Mucosa of descending colon (tissue), 3 donors: Measurements from ENCODE around the gene SRL. TPM values are rescaled to one million over a fixed set of nuclear protein-coding genes. Genes with fewer than 3 reads are reported as not detected.

Experiments used
- ATAC-seq: fragments of 200-7000 bp; cut with Tn5 transposase; one replicate; pipeline ENCODE4 v1.9.1; 2020; ENCODE audit warnings: mild to moderate bottlenecking, moderate library complexity
- DNase-seq, 3 donors: peaks; one replicate each; pipeline ENCODE4 v3.0.0-alpha.2; 2020
- H3K36me3 ChIP-seq: fragments of 200-600 bp; one replicate; pipeline ENCODE4 v1.8.0; 2021; ENCODE audit warnings: low read depth, mild to moderate bottlenecking
- H3K4me1 ChIP-seq: fragments of 200-600 bp; one replicate; pipeline ENCODE4 v1.8.0; 2021; ENCODE audit warnings: low read depth, mild to moderate bottlenecking
- H3K4me3 ChIP-seq: fragments of 200-600 bp; one replicate; pipeline ENCODE4 v1.8.0; 2021; ENCODE audit warnings: mild to moderate bottlenecking
- H3K9me3 ChIP-seq: fragments of 200-600 bp; one replicate; pipeline ENCODE4 v1.8.0; 2021; ENCODE audit warnings: mild to moderate bottlenecking
- intact Hi-C, 2 donors: fragments of 100-400 bp; cut with DNase I in 1 of 2; cut with micrococcal nuclease in 1 of 2; formaldehyde crosslinking; loops; one replicate each; pipeline versions ENCODE4 v1.11.0 to v1.11.1; 2022; cut with DNase I, micrococcal nuclease
- total RNA-seq, 3 donors: library from RNA; stranded (reverse); fragmentation: NEBNext Ultra II Directional in 2 of 3; extraction: Animal tissue kit (Norgen Biotek cat#: 25700) in 2 of 3; gene quantifications; one replicate each; pipeline versions ENCODE4 v1.2.1 to v1.2.4, GENCODE V29; 2021 to 2023
- TF ChIP-seq, protein P1 (sequence below): fragments of 200-600 bp; IDR thresholded peaks from one replicate; pipeline ENCODE4 v1.8.0; 2022; ENCODE audit warnings: antibody characterized with exemption, mild to moderate bottlenecking
- donor health status: DM: no; HTN: no; CAD: no; lungs with moderate emphysema.
- donor health status: DM: no; HTN: no; CAD: no.
- donor health status: DM: no; HTN: yes; CAD: no.

The SRL gene
- total RNA-seq, 3 donors from 2014 or later, result 0.35 to 1.2 (median 0.41) TPM

DNA sequence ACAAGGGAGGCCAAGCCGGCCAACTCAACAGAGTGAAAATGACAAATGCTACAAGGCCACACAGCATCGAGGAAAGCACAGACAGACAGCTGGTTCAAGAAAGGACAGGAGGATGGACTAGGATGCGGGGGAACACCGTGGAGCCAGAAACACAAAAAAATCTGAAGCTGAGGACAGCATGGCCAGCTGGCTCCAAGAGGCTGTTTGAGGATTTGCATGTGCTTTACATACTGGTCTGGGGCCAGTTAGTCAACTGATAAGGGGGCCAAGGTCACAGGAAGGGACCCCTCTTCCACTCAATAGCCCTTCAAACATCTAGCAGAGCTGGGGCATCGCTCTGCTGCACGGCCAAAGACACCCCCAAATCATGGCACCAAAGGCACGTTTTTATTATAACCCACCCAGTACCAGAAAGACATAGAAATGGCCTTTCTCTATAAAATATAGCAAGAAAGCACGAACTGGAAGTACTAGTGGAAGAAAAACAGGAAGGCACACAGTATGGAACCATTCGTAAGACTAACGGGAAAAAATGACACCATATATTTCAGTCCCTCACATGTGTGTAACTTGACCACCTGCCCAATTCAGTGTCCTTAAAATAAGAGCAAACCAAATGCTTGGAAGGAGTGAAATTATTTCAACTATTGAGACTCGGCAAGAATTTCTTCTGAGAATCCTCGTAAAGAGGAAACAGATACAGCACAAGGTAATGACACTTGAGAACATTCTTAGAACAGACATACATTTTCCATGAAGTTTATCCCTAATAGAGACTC is 7.8 kb upstream of the SRL start:
- H3K36me3 ChIP-seq, result peaks cover 7% of the 10 kb centered on the region
- intact Hi-C loops, result no loop called here
- no peak overlapping the region for H3K4me3 ChIP-seq
- DNase-seq (no peak), ATAC-seq (no peak)
- TF ChIP-seq, protein P1, sequence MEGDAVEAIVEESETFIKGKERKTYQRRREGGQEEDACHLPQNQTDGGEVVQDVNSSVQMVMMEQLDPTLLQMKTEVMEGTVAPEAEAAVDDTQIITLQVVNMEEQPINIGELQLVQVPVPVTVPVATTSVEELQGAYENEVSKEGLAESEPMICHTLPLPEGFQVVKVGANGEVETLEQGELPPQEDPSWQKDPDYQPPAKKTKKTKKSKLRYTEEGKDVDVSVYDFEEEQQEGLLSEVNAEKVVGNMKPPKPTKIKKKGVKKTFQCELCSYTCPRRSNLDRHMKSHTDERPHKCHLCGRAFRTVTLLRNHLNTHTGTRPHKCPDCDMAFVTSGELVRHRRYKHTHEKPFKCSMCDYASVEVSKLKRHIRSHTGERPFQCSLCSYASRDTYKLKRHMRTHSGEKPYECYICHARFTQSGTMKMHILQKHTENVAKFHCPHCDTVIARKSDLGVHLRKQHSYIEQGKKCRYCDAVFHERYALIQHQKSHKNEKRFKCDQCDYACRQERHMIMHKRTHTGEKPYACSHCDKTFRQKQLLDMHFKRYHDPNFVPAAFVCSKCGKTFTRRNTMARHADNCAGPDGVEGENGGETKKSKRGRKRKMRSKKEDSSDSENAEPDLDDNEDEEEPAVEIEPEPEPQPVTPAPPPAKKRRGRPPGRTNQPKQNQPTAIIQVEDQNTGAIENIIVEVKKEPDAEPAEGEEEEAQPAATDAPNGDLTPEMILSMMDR, result no peak
- peaks cover 9% of the 10 kb centered on the region for H3K4me1 ChIP-seq
- no peaks in the 10 kb centered on the region for H3K9me3 ChIP-seq

- ATAC-seq (no peak), DNase-seq (no peak)
- Histone ChIP-seq H3K4me1 (no peaks in the 10 kb centered on the region), H3K36me3 (no peaks in the 10 kb centered on the region), H3K9me3 (no peaks in the 10 kb centered on the region), H3K4me3 (no peak overlapping the region)
- TF ChIP-seq, protein P1, result no peak
- intact Hi-C loops, result no loop called here
These were observed 5.5 kb upstream of the SRL start for GRCh38 chr16:4247460-4247784.

DNA sequence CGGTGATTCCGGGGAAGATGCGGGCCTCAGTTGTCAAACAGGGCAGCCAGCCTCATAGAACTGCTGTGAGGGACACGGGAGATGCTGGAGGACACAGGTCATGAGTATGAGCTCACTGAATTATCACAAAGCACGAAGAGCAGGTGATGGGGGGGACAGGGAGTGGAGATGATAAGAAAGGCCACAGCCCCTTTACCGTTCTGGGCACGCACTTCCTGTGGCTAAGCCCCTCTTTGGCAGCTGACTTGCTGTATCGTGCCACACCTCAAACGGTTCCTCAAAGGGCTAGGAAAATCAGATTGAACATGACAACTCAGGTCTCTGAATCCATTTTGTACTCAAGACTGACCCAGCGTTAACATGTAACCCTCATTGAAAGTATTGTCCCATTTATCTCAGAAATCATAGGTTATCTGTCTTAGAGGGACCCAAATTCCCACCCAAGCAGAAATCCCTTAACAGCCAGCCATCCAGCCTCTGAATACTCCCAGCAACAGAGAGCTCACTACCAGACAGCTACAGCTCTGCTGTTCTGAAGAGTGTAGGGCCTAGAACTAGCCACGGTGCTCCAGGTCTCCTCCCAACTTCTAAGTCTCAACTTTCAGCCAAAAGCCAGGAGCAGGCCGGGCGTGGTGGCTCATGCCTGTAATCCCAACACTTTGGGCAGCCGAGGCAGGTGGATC is 5.0 kb upstream of the SRL start:
- H3K4me1 ChIP-seq, result no peaks in the 10 kb centered on the region
- DNase-seq (no peak), ATAC-seq (peak; percentile 23)
- intact Hi-C loops, result no loop called here
- H3K9me3 ChIP-seq, result no peaks in the 10 kb centered on the region
- H3K4me3 ChIP-seq, result no peak overlapping the region
- H3K36me3 ChIP-seq, result no peaks in the 10 kb centered on the region
- TF ChIP-seq, protein P1, result no peak

GRCh38 chr16:4245077-4245791 is 3.4 kb upstream of the SRL start:
- no peak for DNase-seq
- TF ChIP-seq, protein P1, result no peak
- ATAC-seq, result no peak
- Histone ChIP-seq H3K4me1 (no peaks in the 10 kb centered on the region), H3K4me3 (no peak overlapping the region), H3K36me3 (no peaks in the 10 kb centered on the region), H3K9me3 (no peaks in the 10 kb centered on the region)
- intact Hi-C loops, result no loop called here

DNA sequence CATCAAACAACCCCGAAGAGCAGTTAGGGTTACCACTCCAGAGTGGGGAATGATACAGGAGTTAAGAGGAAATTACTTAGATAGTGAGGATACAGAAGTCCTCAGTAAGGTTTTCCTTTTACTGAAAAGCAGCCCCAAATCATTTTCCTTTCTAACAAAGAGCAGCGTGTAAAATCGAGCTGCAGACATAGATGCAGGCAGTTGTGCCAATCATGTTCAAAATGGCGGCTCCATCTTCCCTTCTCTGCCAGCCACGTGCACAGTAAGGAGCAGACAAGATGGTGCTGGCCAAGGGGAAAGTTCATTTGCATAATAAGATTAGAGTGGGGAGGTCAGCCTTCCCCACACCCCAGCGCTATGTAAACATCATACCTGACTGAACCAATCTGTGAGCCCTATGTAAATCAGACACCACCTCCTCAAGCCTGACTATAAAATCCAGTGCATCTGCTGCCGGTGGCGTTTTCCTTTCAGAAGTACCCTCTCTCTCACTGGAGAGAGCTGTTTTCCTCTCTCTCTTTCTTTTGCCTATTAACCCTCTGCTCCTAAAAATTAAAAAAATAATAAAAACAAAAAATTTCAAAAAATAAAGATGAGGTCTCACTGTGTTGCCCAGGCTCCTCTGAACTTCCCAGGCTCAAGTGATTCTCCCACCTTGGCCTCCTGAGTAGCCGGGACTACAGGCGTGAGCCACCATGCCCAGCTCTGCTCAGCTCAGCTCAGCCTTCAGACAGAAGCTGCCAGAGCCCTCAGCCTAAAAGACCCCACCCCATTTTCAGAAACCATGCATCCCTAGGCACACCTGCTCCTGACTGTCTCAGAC is 2.6 kb upstream of the SRL start:
- Histone ChIP-seq H3K4me1 (no peaks in the 10 kb centered on the region), H3K36me3 (no peaks in the 10 kb centered on the region), H3K4me3 (no peak overlapping the region), H3K9me3 (no peaks in the 10 kb centered on the region)
- intact Hi-C loops, result no loop called here
- TF ChIP-seq, protein P1, result no peak
- DNase-seq, result no peak
- ATAC-seq, result peak; percentile 72
